B cell (primary cell): ENCODE data around the gene HNRNPF. TPM values are rescaled to one million over a fixed set of nuclear protein-coding genes. Genes with fewer than 3 reads are reported as not detected.

ENCODE experiments used
- ATAC-seq: fragments of 200-7000 bp; cut with Tn5 transposase; one replicate; pipeline ENCODE4 v1.10.0; 2021; ENCODE audit warnings: low read depth, mild to moderate bottlenecking, moderate number of reproducible peaks, moderate library complexity
- CTCF ChIA-PET: fragments of 350-600 bp; sonication (Branson Sonifier 250); formaldehyde crosslinking; loops from one replicate; lab custom pipeline; 2021; ENCODE audit warnings: antibody characterized with exemption, inconsistent platforms; lab: Charles Lee
- POLR2A ChIA-PET: fragments of 350-600 bp; sonication (Branson Sonifier 250); formaldehyde crosslinking; loops from one replicate; lab custom pipeline; 2021; ENCODE audit warnings: antibody characterized with exemption; lab: Charles Lee
- DNase-seq: peaks from one replicate; pipeline ENCODE4 v3.0.0; 2013
- H2AFZ ChIP-seq: 2 replicates; pipeline ENCODE4 v1.6.1; 2012; ENCODE audit warnings: mild to moderate bottlenecking, low read depth, low read length; ENCODE audit not compliant: insufficient read depth, poor library complexity, severe bottlenecking
- H3K27ac ChIP-seq, 2 donors: 1 replicate in 1 of 2; 2 replicates in 1 of 2; pipeline ENCODE4 v1.5.1; 2012 to 2013; ENCODE audit warnings: low read length in 2 of 2, mild to moderate bottlenecking in 2 of 2, moderate library complexity in 1 of 2
- H3K27me3 ChIP-seq, 4 experiments: fragments of 200-600 bp in 1 of 4; sonication (generic) in 1 of 4; replicated peaks in 1 of 4; 1 replicate in 2 of 4; 2 replicates in 2 of 4; pipeline versions ENCODE4 v1.6.1 to v1.7.0; 2013 to 2016; ENCODE audit warnings: low read length in 3 of 4, mild to moderate bottlenecking in 2 of 4, mixed read lengths in 1 of 4, moderate library complexity in 1 of 4; ENCODE audit not compliant: insufficient read depth in 4 of 4, control insufficient read depth in 3 of 4; ENCODE audit errors: control extremely low read depth in 1 of 4
- H3K36me3 ChIP-seq, 2 experiments: replicated peaks in 1 of 2; 1 replicate in 1 of 2; 2 replicates in 1 of 2; pipeline versions ENCODE4 v1.6.1 to v1.7.1; 2013; ENCODE audit warnings: low read length in 1 of 2; ENCODE audit not compliant: insufficient read depth in 2 of 2, control insufficient read depth in 1 of 2; ENCODE audit errors: control extremely low read depth in 1 of 2, extremely low read depth in 1 of 2
- H3K4me1 ChIP-seq, 2 donors: fragments of 200-600 bp in 1 of 2; sonication (generic) in 1 of 2; 1 replicate in 1 of 2; 2 replicates in 1 of 2; pipeline versions ENCODE4 v1.5.1 to v1.6.1; 2013 to 2017; ENCODE audit warnings: low read length in 2 of 2; ENCODE audit not compliant: control insufficient read depth in 2 of 2, insufficient read depth in 2 of 2
- H3K4me2 ChIP-seq: replicated peaks from 2 replicates; pipeline ENCODE3; 2012; ENCODE audit warnings: mild to moderate bottlenecking, low read depth, low read length; ENCODE audit not compliant: poor library complexity, severe bottlenecking
- H3K4me3 ChIP-seq, 5 experiments: fragments of 200-600 bp in 1 of 5; sonication (generic) in 1 of 5; 1 replicate in 3 of 5; 2 replicates in 2 of 5; pipeline versions ENCODE4 v1.5.1 to v1.7.0; 2011 to 2016; ENCODE audit warnings: low read length in 4 of 5, mild to moderate bottlenecking in 4 of 5, low read depth in 2 of 5, control low read depth in 1 of 5, moderate library complexity in 1 of 5; ENCODE audit not compliant: insufficient read depth in 1 of 5; ENCODE audit errors: control extremely low read depth in 1 of 5, extremely low read depth in 1 of 5
- H3K79me2 ChIP-seq: fragments of 200-600 bp; sonication (generic); one replicate; pipeline ENCODE4 v1.6.0; 2016; ENCODE audit warnings: low read length; ENCODE audit not compliant: control insufficient read depth, insufficient read depth
- H3K9ac ChIP-seq: fragments of 200-600 bp; sonication (generic); 2 replicates; pipeline ENCODE4 v1.6.1; 2017; ENCODE audit warnings: mild to moderate bottlenecking, low read length, moderate library complexity
- H3K9me3 ChIP-seq, 3 donors: one replicate each; pipeline versions ENCODE4 v1.6.1 to v1.7.1; 2013; ENCODE audit warnings: low read length in 2 of 3; ENCODE audit not compliant: control insufficient read depth in 2 of 3, insufficient read depth in 1 of 3; ENCODE audit errors: control extremely low read depth in 1 of 3
- H4K20me1 ChIP-seq: 2 replicates; pipeline ENCODE4 v1.6.0; 2012; ENCODE audit warnings: mild to moderate bottlenecking, low read length; ENCODE audit not compliant: insufficient read depth, control insufficient read depth, poor library complexity, severe bottlenecking
- H3K27ac Mint-ChIP-seq: one replicate; pipeline ENCODE4 v1.8.0; 2021; ENCODE audit warnings: mixed read lengths
- H3K27me3 Mint-ChIP-seq: one replicate; pipeline ENCODE4 v1.8.0; 2021; ENCODE audit warnings: mixed read lengths
- H3K4me1 Mint-ChIP-seq: one replicate; pipeline ENCODE4 v1.8.0; 2021; ENCODE audit warnings: mixed read lengths
- H3K4me3 Mint-ChIP-seq: one replicate; pipeline ENCODE4 v1.8.0; 2021; ENCODE audit warnings: mixed read lengths
- H3K9me3 Mint-ChIP-seq: one replicate; pipeline ENCODE4 v1.8.0; 2022; ENCODE audit warnings: mixed read lengths; ENCODE audit not compliant: insufficient read depth
- EZH2 ChIP-seq: IDR thresholded peaks from 2 replicates; pipeline ENCODE4 v1.6.1; 2012; ENCODE audit warnings: borderline replicate concordance, low read depth, mild to moderate bottlenecking, moderate library complexity, low read length; ENCODE audit not compliant: insufficient read depth, poor library complexity, severe bottlenecking
- WGBS: methylation state at CpG from one replicate; pipeline ENCODE4 v1.1.5; 2013; ENCODE audit warnings: missing lambda C conversion rate; ENCODE audit not compliant: insufficient coverage; 5-methylcytosine and 5-hydroxymethylcytosine counted together
- intact Hi-C: fragments of 100-400 bp; cut with micrococcal nuclease; formaldehyde crosslinking; loops from one replicate; pipeline ENCODE4 v1.10.0; 2022
- polyA plus RNA-seq: library from polyadenylated mRNA; depleted of rRNA; stranded (reverse); fragments of >200 nt; gene quantifications from 2 replicates; pipeline ENCODE4 v1.2.3, GENCODE V29; 2012
- total RNA-seq, 2 donors: library from RNA; stranded (reverse); fragments of 120-200 nt in 1 of 2; gene quantifications; 1 replicate in 1 of 2; 2 replicates in 1 of 2; pipeline versions ENCODE4 v1.2.3 to v1.2.4, GENCODE V29; 2013 to 2022
- TF ChIP-seq, protein P1 (sequence below): fragments of 200-600 bp; IDR thresholded peaks from one replicate; pipeline ENCODE4 v1.8.0; 2022; ENCODE audit warnings: antibody characterized with exemption, mild to moderate bottlenecking

The HNRNPF gene
- total and polyA plus RNA-seq, 2 donors (not counting 1 experiment from before 2014, with no cell fraction given), result 76.7 to 161 TPM

- ChIA-PET CTCF (interaction anchor here (0.7 to 2.0 kb wide), 13 partner anchors 12 to 145 kb away, joined by 3 to 9 read pairs (median 4); no protein-coding TSS in a partner anchor), POLR2A (interaction anchor here (0.7 to 3.5 kb wide), 13 partner anchors 9 to 298 kb away, joined by 3 to 28 read pairs (median 6); partner anchors contain the start of genes CSGALNACT2 and HNRNPF)
- Mint-ChIP-seq H3K9me3 (no peaks in the 10 kb centered on the region), H3K27me3 (no peaks in the 10 kb centered on the region), H3K4me1 (peaks cover 34% of the 10 kb centered on the region), H3K27ac (peak within 1 kb of the TSS; percentile 99), H3K4me3 (peak within 1 kb of the TSS; percentile 98)
- intact Hi-C loops, result loop anchor here (1.0 kb wide), 7 partner anchors 9 to 143 kb away; partner anchors contain the start of gene HNRNPF
- peak within 1 kb of the TSS; percentile 65 to 99 (median 81) for H3K4me3 ChIP-seq
- peak within 1 kb of the TSS; percentile 97 to 98 for H3K27ac ChIP-seq
- no peaks in the 10 kb centered on the region for H4K20me1 ChIP-seq
- H2AFZ ChIP-seq, result peak within 1 kb of the TSS; percentile 88
- no peaks in the 10 kb centered on the region for H3K27me3 ChIP-seq
- DNase-seq (peak; percentile 97), ATAC-seq (peak; percentile 91)
- peak within 1 kb of the TSS; percentile 91 for H3K4me2 ChIP-seq
- TF ChIP-seq EZH2, result no peak
- TF ChIP-seq, protein P1, sequence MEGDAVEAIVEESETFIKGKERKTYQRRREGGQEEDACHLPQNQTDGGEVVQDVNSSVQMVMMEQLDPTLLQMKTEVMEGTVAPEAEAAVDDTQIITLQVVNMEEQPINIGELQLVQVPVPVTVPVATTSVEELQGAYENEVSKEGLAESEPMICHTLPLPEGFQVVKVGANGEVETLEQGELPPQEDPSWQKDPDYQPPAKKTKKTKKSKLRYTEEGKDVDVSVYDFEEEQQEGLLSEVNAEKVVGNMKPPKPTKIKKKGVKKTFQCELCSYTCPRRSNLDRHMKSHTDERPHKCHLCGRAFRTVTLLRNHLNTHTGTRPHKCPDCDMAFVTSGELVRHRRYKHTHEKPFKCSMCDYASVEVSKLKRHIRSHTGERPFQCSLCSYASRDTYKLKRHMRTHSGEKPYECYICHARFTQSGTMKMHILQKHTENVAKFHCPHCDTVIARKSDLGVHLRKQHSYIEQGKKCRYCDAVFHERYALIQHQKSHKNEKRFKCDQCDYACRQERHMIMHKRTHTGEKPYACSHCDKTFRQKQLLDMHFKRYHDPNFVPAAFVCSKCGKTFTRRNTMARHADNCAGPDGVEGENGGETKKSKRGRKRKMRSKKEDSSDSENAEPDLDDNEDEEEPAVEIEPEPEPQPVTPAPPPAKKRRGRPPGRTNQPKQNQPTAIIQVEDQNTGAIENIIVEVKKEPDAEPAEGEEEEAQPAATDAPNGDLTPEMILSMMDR, result no peak
- peak within 1 kb of the TSS; percentile 97 for H3K9ac ChIP-seq
- WGBS, result under 1% methylated on average over 62 of the region's 69 CpGs
- H3K79me2 ChIP-seq, result peaks cover 58% of the 10 kb centered on the region
- peaks cover 17 to 47% of the 10 kb centered on the region in 2 donors for H3K4me1 ChIP-seq
- no peaks in the 10 kb centered on the region for H3K36me3 ChIP-seq
- H3K9me3 ChIP-seq, result no peaks in the 10 kb centered on the region
Observed at GRCh38 chr10:43436291-43437140, 27.5 kb upstream of the HNRNPF start, which contains the start of gene ZNF487. ZNF487 (plus strand) TSS chr10:43437111; CDS start chr10:43475814, 38,703 bp downstream.
